Fibroblast of skin of back (primary cell): ENCODE results near the gene PATE3. TPM values are rescaled to one million over a fixed set of nuclear protein-coding genes. Genes with fewer than 3 reads are reported as not detected.
A peak's percentile ranks its signal among the peaks of the same experiment; 100 is the strongest.

ENCODE experiments used
- DNase-seq: peaks from one replicate; pipeline ENCODE4 v3.0.0-alpha.2; 2013
- polyA plus RNA-seq, 2 experiments: library from polyadenylated mRNA; unstranded; fragments of 120-200 nt; gene quantifications; one replicate each; pipeline ENCODE4 v1.2.1, GENCODE V29; 2013; ENCODE audit not compliant: insufficient read length in 2 of 2

PATE3 gene, protein sequence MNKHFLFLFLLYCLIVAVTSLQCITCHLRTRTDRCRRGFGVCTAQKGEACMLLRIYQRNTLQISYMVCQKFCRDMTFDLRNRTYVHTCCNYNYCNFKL
- polyA plus RNA-seq (2013, experiment 1 of 2; ENCODE audit: insufficient read length) = not detected
- polyA plus RNA-seq (2013, experiment 2 of 2; ENCODE audit: insufficient read length) = not detected

GRCh38 chr11:125787827-125788226 is at the start of gene PATE3:
TSS of gene PATE3 (plus strand) at chr11:125788127. CDS start at chr11:125788152, 25 bp downstream.
- no peak for DNase-seq

- no peak for DNase-seq
These were observed 47.3 kb upstream of the PATE3 start for GRCh38 chr11:125740617-125741016.

DNA sequence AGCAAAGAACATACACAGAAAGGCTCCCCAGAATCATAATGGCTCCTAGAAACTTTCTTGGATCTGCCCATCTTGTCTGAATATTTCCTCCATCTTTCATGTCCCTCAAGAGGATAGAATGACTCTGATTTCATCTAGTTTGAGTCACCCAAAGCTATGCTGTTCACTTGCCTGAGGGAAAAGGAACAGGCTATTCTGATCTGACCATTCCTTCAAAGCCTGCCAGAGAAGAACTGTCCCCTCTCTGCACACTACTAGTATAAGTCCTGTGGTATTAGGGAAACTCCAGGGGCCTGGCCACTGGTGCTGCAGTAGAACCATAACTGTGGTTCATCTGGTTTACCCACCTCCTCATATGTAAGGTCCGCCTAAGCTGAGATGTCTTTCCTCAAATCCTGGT is 44.2 kb upstream of the PATE3 start:
- no peak for DNase-seq

- DNase-seq = no peak
These were observed 41.9 kb upstream of the PATE3 start, which contains the start of gene PATE1 for GRCh38 chr11:125745979-125746378. TSS of gene PATE1 (plus strand) at chr11:125746279. CDS start at chr11:125746305, 26 bp downstream.

DNA sequence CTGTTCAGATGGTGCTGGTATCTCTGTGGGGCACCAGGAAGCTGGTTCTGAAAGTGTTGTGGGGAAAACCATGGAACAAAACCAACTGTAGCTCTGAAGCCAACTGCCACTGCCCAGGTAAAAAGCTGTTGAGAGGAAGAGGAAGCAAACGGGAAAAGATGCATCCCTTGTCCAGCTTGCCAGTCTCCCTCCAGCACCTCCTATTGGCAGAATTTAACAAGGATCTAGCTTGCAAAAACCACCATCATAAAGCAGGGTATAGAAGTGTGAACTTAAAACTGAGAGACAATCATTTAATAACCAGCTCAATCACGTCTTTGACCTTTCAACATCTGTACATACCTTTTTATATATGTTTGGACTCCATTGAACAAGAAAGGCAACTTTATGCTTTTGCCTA is 37.3 kb upstream of the PATE3 start:
- no peak for DNase-seq

DNA sequence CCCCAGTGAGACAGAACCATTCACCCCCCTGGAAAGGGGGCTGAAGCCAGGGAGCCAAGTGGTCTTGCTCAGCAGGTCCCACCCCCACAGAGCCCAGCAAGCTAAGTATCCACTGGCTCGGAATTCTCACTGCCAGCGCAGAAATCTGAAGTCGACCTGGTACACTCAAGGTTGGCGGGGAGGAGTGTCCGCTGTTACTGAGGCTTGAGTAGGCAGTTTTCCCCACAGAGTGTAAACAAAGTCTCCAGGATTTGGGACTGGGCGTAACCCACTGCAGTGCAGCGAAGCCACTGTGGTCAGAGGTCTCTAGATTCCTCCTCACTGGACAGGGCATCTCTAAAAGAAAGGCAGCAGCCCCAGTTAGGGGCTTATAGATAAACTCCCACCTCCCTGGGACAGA is 31.9 kb upstream of the PATE3 start:
- no peak for DNase-seq

DNA sequence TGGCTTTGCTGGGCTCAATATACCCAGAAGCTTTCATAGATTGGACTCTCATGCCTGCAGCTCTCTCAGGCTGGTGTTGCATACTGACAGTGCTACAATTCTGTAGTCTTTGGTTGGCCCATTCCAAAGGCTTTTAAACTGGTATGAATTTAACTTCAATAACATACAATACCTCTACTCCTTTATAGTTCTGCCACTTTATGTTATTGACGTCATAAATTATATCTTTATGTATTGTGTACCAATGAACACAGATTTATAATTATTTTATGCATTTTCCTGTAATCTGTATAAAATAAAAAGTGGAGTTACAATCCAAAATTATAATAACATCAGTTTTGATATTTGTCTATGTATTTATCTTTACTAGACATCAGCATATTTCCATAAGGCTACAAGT is 25.5 kb upstream of the PATE3 start:
- DNase-seq = no peak

- DNase-seq = no peak
These were observed 24.4 kb upstream of the PATE3 start for GRCh38 chr11:125763483-125763882.

- no peak for DNase-seq
These were observed 21.7 kb upstream of the PATE3 start for GRCh38 chr11:125766251-125766650.

DNA sequence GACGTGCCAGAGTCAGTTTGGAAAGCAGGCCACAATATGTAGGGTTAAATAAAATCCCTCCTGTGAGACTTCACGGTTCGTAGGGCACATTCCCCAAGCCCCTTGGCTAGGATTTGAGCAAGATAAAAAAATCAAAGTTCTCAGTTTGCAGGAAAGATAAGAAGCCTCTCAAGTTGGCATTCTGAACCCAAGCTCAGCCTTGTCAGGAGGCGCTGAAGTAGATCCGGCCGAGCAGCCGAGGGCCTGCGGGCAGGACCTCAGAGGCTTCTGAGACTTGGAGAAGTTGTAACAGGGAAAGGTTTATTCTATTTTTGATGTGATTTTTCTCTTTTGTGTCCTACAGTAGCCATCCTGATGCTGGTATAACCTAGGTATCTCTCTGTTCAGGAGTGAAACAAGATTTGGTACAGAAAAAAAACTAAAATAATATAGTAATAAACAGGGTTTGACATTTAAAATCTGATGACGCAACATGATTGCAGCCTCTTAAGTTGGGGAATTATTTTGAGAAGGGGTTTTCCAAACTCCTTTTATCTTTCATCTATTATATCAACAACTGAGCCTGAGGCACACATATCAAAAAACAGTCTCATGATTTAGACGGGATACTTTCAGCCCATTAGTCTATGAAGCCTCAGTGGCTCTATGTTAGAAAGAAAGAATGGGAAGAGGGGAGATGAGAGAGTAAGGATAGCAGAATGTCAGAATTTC is 19.4 kb upstream of the PATE3 start:
- no peak for DNase-seq

DNA sequence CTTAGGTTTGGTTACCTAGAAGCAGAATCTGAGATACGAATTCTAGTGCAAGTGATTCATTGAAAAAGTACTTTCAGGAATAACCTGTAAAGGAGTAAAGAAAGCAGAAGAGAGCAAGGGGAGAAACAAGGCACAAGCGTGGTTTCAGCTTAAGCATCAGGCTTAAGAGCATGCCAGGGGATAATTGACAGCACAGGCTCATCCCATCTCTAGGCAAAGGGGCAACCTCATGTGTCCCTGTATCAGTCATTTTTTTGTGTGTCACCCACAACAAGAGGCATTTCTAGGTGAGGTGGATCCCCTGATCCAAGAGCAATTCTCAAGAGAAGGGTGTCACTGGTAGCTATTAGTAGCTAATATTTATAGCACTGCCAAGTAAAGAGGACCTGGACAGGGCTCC is 17.3 kb upstream of the PATE3 start:
- no peak for DNase-seq

DNA sequence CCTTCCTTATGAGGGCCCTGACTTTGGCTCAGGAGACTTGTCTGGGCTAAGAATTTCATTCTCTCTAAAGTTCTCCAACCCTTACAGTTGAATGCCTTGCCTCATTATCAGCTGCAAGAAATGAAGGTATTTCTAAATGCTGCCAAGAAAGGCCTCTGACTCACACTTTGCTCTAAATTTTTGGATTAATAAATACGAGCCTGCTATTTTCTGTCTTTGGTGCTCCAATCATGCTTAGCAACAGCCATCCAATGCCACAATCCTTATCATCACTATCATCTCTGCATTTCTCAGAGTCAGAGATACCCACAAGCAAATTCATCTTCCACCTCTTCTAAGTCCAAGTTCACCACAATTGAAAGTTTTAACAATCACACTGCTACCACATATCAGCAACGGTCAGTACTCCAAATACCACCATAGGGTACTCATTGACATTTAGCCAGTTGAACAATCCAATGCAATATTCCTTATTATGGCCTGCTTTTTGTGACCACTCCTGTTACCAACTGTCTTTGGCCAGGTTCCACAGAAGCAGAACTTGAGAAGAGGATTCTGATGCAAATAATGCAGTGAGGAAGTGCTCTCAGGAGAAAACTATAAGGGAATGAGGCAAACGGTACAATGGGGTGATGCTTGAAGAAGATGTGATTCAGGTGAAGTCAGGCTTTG is 15.0 kb upstream of the PATE3 start:
- peak; percentile 49 for DNase-seq

DNA sequence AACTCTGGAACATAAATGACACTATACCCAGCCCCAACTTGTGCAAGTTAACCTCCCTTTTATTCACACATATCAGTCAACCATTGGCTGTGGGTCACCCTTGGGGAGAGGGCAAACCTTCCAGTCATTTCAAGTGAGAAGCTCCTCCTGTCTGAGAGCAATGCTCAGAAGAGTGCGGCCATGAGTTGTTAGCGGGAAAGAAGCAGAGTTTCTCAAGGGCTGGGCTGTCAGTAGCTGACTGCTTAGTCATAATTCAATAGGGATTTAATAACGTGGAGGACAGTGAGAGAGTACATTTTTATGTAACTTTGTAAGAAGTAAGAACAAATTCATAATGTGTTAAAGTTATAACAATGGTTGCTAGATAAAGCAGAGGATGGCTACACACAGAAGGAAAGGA is 14.4 kb upstream of the PATE3 start:
- DNase-seq = peak; percentile 3

DNA sequence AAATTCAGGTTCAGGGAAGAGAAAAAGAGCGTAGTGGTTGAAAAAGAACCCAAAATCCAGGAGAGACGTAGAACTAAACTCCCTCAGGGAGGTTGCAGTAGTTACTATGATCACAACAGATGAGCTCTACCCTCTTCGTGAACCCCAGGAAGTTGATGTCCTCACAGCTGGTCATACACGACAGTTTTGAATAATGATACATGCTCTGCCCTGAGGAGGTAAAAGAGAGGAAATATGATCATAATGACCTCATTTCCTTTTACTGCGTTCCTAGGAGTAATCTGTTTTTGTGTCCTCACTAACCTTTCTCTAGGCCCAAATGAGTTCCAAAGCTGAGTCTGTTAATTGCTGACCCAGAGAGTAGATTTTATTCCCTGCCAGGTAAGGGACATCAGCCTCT is 10.6 kb upstream of the PATE3 start:
- peak; percentile 9 for DNase-seq

DNA sequence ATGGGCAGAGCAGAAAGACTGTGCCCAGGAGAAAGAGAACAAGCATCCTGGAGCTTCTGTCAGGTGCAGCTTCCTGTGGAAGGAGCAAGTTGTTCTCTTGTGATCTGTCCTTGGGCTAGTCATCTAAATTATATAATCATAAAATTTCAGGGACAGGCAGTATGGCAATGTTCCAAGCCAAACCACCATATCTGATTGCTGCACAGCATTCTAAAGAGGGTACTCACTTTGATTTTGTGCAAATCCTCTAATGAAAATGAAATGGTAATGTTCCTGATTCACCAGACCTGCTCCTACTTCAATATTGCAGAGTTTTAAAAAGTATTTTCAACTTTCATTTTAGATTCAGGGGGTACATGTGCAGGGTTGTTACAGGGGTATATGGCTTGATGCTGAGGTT is 9.2 kb upstream of the PATE3 start, which contains the start of gene PATE2:
TSS of gene PATE2 (minus strand) at position 101 of the 400 bp plus-strand sequence. CDS start at position 46, 55 bp downstream.
- no peak for DNase-seq

GRCh38 chr11:125784678-125785077 is 3.2 kb upstream of the PATE3 start:
- DNase-seq = no peak

- no peak for DNase-seq
These were observed 2.9 kb downstream of the PATE3 start for GRCh38 chr11:125790825-125791224.

DNA sequence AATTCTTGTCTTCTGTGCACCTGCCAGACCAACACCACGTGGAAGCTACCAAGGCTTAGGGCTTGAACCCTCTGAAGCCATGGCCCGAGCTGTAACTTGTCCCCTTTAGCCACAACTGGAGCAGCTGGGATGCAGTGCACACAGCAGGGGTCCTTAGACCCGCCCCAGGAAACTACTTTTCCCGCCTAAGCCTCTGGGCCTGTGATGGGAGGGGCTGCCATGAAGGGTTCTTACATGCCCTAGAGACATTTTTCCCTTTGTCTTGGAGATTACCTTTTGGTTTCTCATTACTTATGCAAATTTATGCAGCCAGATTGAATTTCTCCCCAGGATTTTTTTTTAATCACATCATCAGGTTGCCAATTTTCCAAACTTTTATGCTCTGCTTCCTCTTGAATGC is 9.7 kb downstream of the PATE3 start:
- DNase-seq = no peak

DNA sequence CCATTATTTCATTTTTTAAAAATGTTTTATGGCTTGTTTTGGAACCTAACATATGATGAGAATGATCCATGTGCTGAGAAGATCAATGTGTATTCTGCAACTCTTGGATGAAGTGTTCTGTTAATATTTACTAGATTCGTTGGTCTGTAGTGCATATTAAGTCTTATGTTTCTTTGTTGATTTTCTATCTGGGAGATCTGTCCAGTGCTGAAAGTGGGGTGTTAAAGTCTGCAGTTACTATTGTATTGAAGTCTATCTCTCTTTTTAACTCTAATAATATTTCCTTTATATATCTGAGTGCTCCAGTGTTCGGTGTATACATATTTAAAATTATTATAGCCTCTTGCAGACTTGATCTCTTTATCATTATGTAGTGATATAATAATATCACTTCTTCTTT is 11.9 kb downstream of the PATE3 start:
- no peak for DNase-seq

- no peak for DNase-seq
These were observed 14.5 kb downstream of the PATE3 start for GRCh38 chr11:125802387-125802786.

- DNase-seq = peak; percentile 10
These were observed 20.0 kb downstream of the PATE3 start for GRCh38 chr11:125807909-125808308.

GRCh38 chr11:125833016-125833415 is 45.1 kb downstream of the PATE3 start, which contains the start of gene PATE4:
TSS of gene PATE4 (plus strand) at chr11:125833316. CDS start at chr11:125833360, 44 bp downstream.
- no peak for DNase-seq

DNA sequence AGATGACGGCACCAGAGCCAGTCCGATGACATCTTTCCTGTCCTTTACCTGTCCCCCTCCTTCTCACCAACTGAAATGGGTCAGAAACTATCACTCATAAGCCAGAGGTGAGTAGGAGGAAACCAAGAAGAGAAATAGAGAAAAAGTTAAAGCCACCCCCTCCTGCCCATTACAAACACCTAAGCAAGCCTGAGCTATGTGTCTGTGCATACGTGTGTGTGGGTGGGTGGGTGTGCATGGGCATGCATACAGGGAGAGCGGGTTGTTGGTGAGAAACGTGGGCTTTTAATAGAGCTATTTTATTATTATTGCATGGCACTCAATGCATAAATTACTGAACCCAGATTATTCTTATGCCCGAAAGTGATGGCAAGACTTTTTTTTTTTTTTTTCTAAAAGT is 47.8 kb downstream of the PATE3 start:
- DNase-seq = no peak
